Keratinocyte (primary cell): ENCODE data around the gene CARS1. TPM values are rescaled to one million over a fixed set of nuclear protein-coding genes. Genes with fewer than 3 reads are reported as not detected.

ENCODE experiments used
- DNase-seq: peaks from one replicate; pipeline ENCODE4 v3.0.0-alpha.2; 2011; ENCODE audit warnings: low read depth, missing footprints, low spot score
- FAIRE-seq: peaks from 2 replicates; lab custom pipeline; 2011; peaks lifted over from hg19 to GRCh38; lab: Jason Lieb, UNC
- H2AFZ ChIP-seq: 2 replicates; pipeline ENCODE4 v1.6.0; 2012; ENCODE audit warnings: low read length, control low read depth, inconsistent platforms; ENCODE audit not compliant: control insufficient read depth
- H3K27ac ChIP-seq: 2 replicates; pipeline ENCODE4 v1.5.1; 2011; ENCODE audit warnings: low read length; ENCODE audit not compliant: control insufficient read depth, insufficient read depth
- H3K27me3 ChIP-seq: 3 replicates; pipeline ENCODE4 v1.6.0; 2011; ENCODE audit warnings: low read length; ENCODE audit not compliant: control insufficient read depth, insufficient read depth; ENCODE audit errors: extremely low read depth
- H3K36me3 ChIP-seq, 2 experiments: 2 replicates in 1 of 2; 3 replicates in 1 of 2; pipeline ENCODE4 v1.5.1; 2011; ENCODE audit warnings: low read length in 2 of 2, mild to moderate bottlenecking in 1 of 2; ENCODE audit not compliant: control insufficient read depth in 2 of 2, insufficient read depth in 2 of 2; ENCODE audit errors: extremely low read depth in 1 of 2
- H3K4me1 ChIP-seq: 3 replicates; pipeline ENCODE4 v1.5.1; 2011; ENCODE audit warnings: low read length; ENCODE audit not compliant: control insufficient read depth, insufficient read depth; ENCODE audit errors: extremely low read depth
- H3K4me2 ChIP-seq: 3 replicates; pipeline ENCODE4 v1.6.0; 2011; ENCODE audit warnings: low read depth, low read length; ENCODE audit not compliant: control insufficient read depth, insufficient read depth; ENCODE audit errors: extremely low read depth
- H3K4me3 ChIP-seq, 3 experiments: fragments of 200-600 bp in 1 of 3; sonication (generic) in 1 of 3; 2 replicates in 2 of 3; 3 replicates in 1 of 3; pipeline ENCODE4 v1.5.1; 2011 to 2016; ENCODE audit warnings: low read length in 3 of 3, mild to moderate bottlenecking in 3 of 3, control low read depth in 2 of 3, inconsistent platforms in 1 of 3, low read depth in 1 of 3, mixed read lengths in 1 of 3, mixed run types in 1 of 3, moderate library complexity in 1 of 3; ENCODE audit not compliant: control insufficient read depth in 2 of 3, insufficient read depth in 2 of 3; ENCODE audit errors: extremely low read depth in 1 of 3
- H3K79me2 ChIP-seq: 2 replicates; pipeline ENCODE4 v1.6.0; 2012; ENCODE audit warnings: low read length; ENCODE audit not compliant: control insufficient read depth, insufficient read depth
- H3K9ac ChIP-seq: 3 replicates; pipeline ENCODE4 v1.6.0; 2011; ENCODE audit warnings: low read length; ENCODE audit not compliant: control insufficient read depth, insufficient read depth; ENCODE audit errors: extremely low read depth
- H3K9me1 ChIP-seq: 3 replicates; pipeline ENCODE4 v1.6.0; 2011; ENCODE audit warnings: low read length; ENCODE audit not compliant: control insufficient read depth, insufficient read depth; ENCODE audit errors: extremely low read depth
- H3K9me3 ChIP-seq: 2 replicates; pipeline ENCODE4 v1.5.1; 2012; ENCODE audit warnings: low read depth, low read length; ENCODE audit not compliant: control insufficient read depth
- H4K20me1 ChIP-seq: 3 replicates; pipeline ENCODE4 v1.6.0; 2011; ENCODE audit warnings: low read length; ENCODE audit not compliant: control insufficient read depth, insufficient read depth; ENCODE audit errors: extremely low read depth
- EZH2 ChIP-seq: IDR thresholded peaks from one replicate; pipeline ENCODE4 v1.6.1; 2012; ENCODE audit warnings: inconsistent platforms, mild to moderate bottlenecking, low read length, moderate library complexity
- dilution Hi-C: fragments of 300-500 bp; cut with MboI; formaldehyde crosslinking; loops from one replicate; pipeline ENCODE4 v1.7.0; 2020; ENCODE audit warnings: low sequenced_read_pairs; ENCODE audit not compliant: extremely low pct_ligation_motif_present
- polyA plus RNA-seq, 5 experiments: library from polyadenylated mRNA; depleted of rRNA in 3 of 5; stranded (reverse) in 3 of 5; stranded (forward) in 1 of 5; unstranded in 1 of 5; fragments of >200 nt; gene quantifications; 1 replicate in 1 of 5; 2 replicates in 3 of 5; 3 replicates in 1 of 5; pipeline versions ENCODE4 v1.2.1 to v1.2.3, GENCODE V29; 2011 to 2012; ENCODE audit warnings: missing spikeins in 2 of 5, low read depth in 1 of 5, low replicate concordance in 1 of 5
- TF ChIP-seq, protein P1 (sequence below), 3 experiments: IDR thresholded peaks in 1 of 3; conservative IDR thresholded peaks in 1 of 3; optimal IDR thresholded peaks in 1 of 3; 2 replicates in 2 of 3; 3 replicates in 1 of 3; pipeline versions ENCODE3 to v1.5.1; 2011; ENCODE audit warnings: low read length in 3 of 3, mild to moderate bottlenecking in 3 of 3, moderate library complexity in 2 of 3, control low read depth in 1 of 3, inconsistent platforms in 1 of 3; ENCODE audit not compliant: insufficient read depth in 2 of 3; ENCODE audit errors: extremely low read depth in 1 of 3

The CARS1 gene
- polyA plus RNA-seq, 1 donor (not counting 4 experiments of a cell fraction or from before 2014, with no cell fraction given) = 60.7 TPM

DNA sequence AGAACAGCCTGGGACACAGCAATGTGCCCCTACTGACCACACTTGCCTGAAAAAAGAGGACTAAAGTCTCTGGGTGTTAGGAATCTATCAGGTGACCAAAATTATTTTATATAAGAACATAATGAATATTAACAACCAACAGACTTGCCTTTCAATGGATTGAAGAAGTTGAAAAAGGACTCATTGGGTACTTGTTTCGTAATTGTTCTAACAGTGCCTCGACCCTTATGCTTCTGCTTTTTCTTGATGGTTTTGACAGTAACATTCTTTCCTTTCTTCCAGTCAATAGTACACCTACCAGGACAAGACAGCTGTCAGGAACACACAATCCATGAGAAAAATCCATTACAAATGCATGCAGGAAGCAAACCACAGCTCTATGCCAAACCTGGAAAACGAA, 99.0 kb downstream of the CARS1 start:
- Histone ChIP-seq H3K36me3 (peaks cover 47 to 48% of the 10 kb centered on the region in 2 experiments), H3K9me1 (no peaks in the 10 kb centered on the region), H3K4me3 (no peak overlapping the region), H4K20me1 (no peaks in the 10 kb centered on the region), H3K27ac (no peak overlapping the region), H3K4me2 (no peak overlapping the region), H3K27me3 (no peaks in the 10 kb centered on the region), H3K79me2 (peaks cover 24% of the 10 kb centered on the region), H3K4me1 (peaks cover 4% of the 10 kb centered on the region), H3K9ac (no peak overlapping the region), H3K9me3 (no peaks in the 10 kb centered on the region), H2AFZ (no peak overlapping the region)
- FAIRE-seq = no peak
- dilution Hi-C loops = no loop called here
- DNase-seq = no peak
- TF ChIP-seq, protein P1, sequence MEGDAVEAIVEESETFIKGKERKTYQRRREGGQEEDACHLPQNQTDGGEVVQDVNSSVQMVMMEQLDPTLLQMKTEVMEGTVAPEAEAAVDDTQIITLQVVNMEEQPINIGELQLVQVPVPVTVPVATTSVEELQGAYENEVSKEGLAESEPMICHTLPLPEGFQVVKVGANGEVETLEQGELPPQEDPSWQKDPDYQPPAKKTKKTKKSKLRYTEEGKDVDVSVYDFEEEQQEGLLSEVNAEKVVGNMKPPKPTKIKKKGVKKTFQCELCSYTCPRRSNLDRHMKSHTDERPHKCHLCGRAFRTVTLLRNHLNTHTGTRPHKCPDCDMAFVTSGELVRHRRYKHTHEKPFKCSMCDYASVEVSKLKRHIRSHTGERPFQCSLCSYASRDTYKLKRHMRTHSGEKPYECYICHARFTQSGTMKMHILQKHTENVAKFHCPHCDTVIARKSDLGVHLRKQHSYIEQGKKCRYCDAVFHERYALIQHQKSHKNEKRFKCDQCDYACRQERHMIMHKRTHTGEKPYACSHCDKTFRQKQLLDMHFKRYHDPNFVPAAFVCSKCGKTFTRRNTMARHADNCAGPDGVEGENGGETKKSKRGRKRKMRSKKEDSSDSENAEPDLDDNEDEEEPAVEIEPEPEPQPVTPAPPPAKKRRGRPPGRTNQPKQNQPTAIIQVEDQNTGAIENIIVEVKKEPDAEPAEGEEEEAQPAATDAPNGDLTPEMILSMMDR (optimal IDR thresholded peaks at IDR 0.05 in 1 of 3, IDR thresholded peaks at IDR 0.05 in 1 of 3, conservative IDR thresholded peaks at IDR 0.05 in 1 of 3; ENCODE audit: extremely low read depth in 1 of 3, insufficient read depth in 2 of 3, low read length in 3 of 3) = no peak
- TF ChIP-seq EZH2 = no peak

DNA sequence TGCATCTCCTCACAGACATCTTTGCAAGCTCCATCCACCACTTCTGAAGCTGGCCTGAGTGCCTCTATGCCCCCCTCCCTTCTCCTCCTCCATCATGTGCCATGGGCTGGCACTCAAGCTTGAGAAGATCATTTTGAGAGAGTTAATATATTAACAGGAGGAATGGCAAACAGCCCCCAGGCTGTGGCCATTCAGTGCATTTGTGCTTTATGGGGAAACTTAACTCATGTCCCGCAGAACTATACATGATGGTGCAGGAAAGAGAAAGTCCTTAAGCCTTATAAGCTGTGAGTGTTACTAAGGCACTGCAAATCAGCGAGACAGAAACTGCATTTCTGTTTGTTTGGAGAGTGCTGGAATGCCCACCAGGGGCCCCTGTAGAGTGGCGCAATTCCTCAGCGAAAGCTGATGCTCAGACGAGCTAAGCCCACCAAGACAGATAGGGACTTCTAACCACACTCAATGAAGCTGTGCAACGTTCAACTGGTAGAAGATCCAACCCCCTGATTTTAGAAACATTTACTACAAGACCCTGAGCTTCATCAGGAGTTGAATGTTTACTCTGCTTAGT, 101.2 kb downstream of the CARS1 start:
- H3K4me1 ChIP-seq = peaks cover 10% of the 10 kb centered on the region
- peaks cover 17% of the 10 kb centered on the region for H3K79me2 ChIP-seq
- peaks cover 47 to 64% of the 10 kb centered on the region in 2 experiments for H3K36me3 ChIP-seq
- TF ChIP-seq, protein P1 (optimal IDR thresholded peaks at IDR 0.05 in 1 of 3, IDR thresholded peaks at IDR 0.05 in 1 of 3, conservative IDR thresholded peaks at IDR 0.05 in 1 of 3; ENCODE audit: extremely low read depth in 1 of 3, insufficient read depth in 2 of 3, low read length in 3 of 3) = no peak
- TF ChIP-seq EZH2 = no peak
- no peak overlapping the region for H3K27ac ChIP-seq
- no peak overlapping the region for H3K4me2 ChIP-seq
- H2AFZ ChIP-seq = no peak overlapping the region
- no peak overlapping the region for H3K9ac ChIP-seq
- dilution Hi-C loops = no loop called here
- no peaks in the 10 kb centered on the region for H3K9me1 ChIP-seq
- H4K20me1 ChIP-seq = peaks cover 3% of the 10 kb centered on the region
- H3K27me3 ChIP-seq = no peaks in the 10 kb centered on the region
- H3K9me3 ChIP-seq = no peaks in the 10 kb centered on the region
- no peak for FAIRE-seq
- no peak for DNase-seq
- H3K4me3 ChIP-seq = no peak overlapping the region
